Measurements from ENCODE around the gene CAPZB. TPM values are rescaled to one million over a fixed set of nuclear protein-coding genes. Genes with fewer than 3 reads are reported as not detected.

The CAPZB gene
- total and polyA plus RNA-seq, 2 of the 4 experiments (the other 2 are of a cell fraction) = 216 to 304 TPM

- CTCF ChIA-PET = no interaction called here
- Histone ChIP-seq H3K27ac (ENCODE audit: insufficient read depth, low read length) (no peak overlapping the region), H2AFZ (replicated peaks; ENCODE audit: low read length, poor library complexity) (no peak overlapping the region), H4K8ac (ENCODE audit: low read depth in 2 of 2, low read length in 2 of 2) (no peak overlapping the region), H3K27me3 (ENCODE audit: control insufficient read depth, insufficient read depth, low read length) (no peaks in the 10 kb centered on the region), H3K9me1 (ENCODE audit: insufficient read depth, low read length) (peaks cover 24% of the 10 kb centered on the region), H3K14ac (replicated peaks; ENCODE audit: low read depth, low read length) (no peak overlapping the region), H2BK5ac (ENCODE audit: low read depth, low read length, poor library complexity, severe bottlenecking) (no peak overlapping the region), H3K4ac (ENCODE audit: low read depth, low read length) (no peak overlapping the region), H3K79me1 (ENCODE audit: low read depth in 1 of 2, low read length in 2 of 2) (peaks cover 41 to 89% of the 10 kb centered on the region in 2 experiments), H4K20me1 (ENCODE audit: insufficient read depth, low read length) (peaks cover 78% of the 10 kb centered on the region), H2AK5ac (ENCODE audit: low read depth, low read length) (no peak overlapping the region), H3K56ac (ENCODE audit: extremely low read depth, insufficient read depth, low read length) (no peak overlapping the region), H3K4me1 (ENCODE audit: control insufficient read depth, insufficient read depth, low read length) (peaks cover 6% of the 10 kb centered on the region; the same call in 1 of the 2 replicates), H3K9ac (ENCODE audit: low read depth, low read length) (no peak overlapping the region), H3K9me3 (ENCODE audit: control insufficient read depth, insufficient read depth, low read length) (no peaks in the 10 kb centered on the region), H3K23ac (ENCODE audit: low read depth, low read length) (peak overlapping the region; percentile 40; the same call in 1 of the 2 replicates), H4K5ac (ENCODE audit: low read depth, low read length) (no peak overlapping the region), H2BK15ac (ENCODE audit: low read depth, low read length) (no peak overlapping the region), H2BK120ac (ENCODE audit: low read depth, low read length) (no peak overlapping the region), H4K91ac (ENCODE audit: insufficient read depth, low read depth, low read length) (no peak overlapping the region), H2AK9ac (replicated peaks; ENCODE audit: low read depth, low read length, poor library complexity) (no peak overlapping the region), H3K18ac (ENCODE audit: low read depth, low read length) (no peak overlapping the region), H3K4me3 (ENCODE audit: insufficient read depth, low read depth, low read length) (no peak overlapping the region), H2BK20ac (ENCODE audit: low read depth, low read length) (no peak overlapping the region), H3K4me2 (ENCODE audit: low read depth, low read length) (no peak overlapping the region), H3K36me3 (ENCODE audit: control insufficient read depth, insufficient read depth, low read length) (peaks cover 24% of the 10 kb centered on the region)
- no peak for ATAC-seq (ENCODE audit: low read depth)
- no TSS peak for BruUV-seq (replicated peaks)
- 86% methylated on average over 11 of the region's 18 CpGs; no CpG with 5 or more reads in 1 of the 2 experiments for WGBS, 2 experiments (ENCODE audit: extremely low coverage in 2 of 2, insufficient read length in 1 of 2)
- TF ChIP-seq FOS (IDR thresholded peaks at IDR 0.05; ENCODE audit: low read depth, low read length) (no peak), RAD21 (IDR thresholded peaks at IDR 0.05; ENCODE audit: low read length) (no peak), CEBPB (IDR thresholded peaks at IDR 0.05; ENCODE audit: low read depth, low read length) (no peak), POLR2A (IDR thresholded peaks at IDR 0.05; ENCODE audit: low read depth, low read length) (no peak)
- dilution Hi-C loops (cut with HindIII; ENCODE audit: low sequenced_read_pairs, unreplicated experiment) (no loop called here), in situ Hi-C loops (cut with MboI; ENCODE audit: low sequenced_read_pairs) (no loop called here), intact Hi-C loops (cut with micrococcal nuclease) (no loop called here)
- POLR2A ChIA-PET (ENCODE audit: unreplicated experiment) = no interaction called here
- DNase-seq = no peak
Observed at GRCh38 chr1:19360843-19361610, 124.3 kb downstream of the CAPZB start.
